ENCODE data around the gene MOGAT1. TPM values are rescaled to one million over a fixed set of nuclear protein-coding genes. Genes with fewer than 3 reads are reported as not detected.

Gene MOGAT1
- total and polyA plus RNA-seq, 8 donors: 0.17 to 0.38 (median 0.29) TPM; not detected in 4

DNA sequence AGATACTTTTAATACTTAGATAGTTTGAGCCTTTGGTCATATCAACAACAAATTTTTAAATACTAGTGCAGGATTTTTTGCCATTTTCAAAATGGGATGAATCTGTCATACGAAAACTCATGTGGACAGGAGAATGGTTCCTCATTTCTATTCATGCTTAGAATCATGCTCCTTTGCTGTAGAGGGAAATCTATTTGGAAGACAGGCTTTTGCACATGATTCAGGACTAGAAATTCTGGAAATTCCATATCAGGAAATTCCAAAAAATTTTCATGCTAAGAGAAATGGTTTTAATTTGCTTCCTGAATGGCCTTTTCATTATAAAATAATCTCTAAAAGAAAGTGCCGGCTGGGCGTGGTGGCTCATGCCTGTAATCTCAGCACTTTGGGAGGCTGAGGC is 39.3 kb downstream of the MOGAT1 start:
- no peak overlapping the region for H3K4me3 ChIP-seq
- 94 to 96% methylated on average over 3 of the region's 3 CpGs for WGBS, 2 donors
- H3K27me3 ChIP-seq: no peaks in the 10 kb centered on the region
- no peak overlapping the region for H3K27ac ChIP-seq
- ATAC-seq (no peak), DNase-seq (no peak), FAIRE-seq (no peak)
- intact Hi-C loops (cut with DNase I): no loop called here
- H3K4me1 ChIP-seq: peaks cover 5 to 8% (median 5%) of the 10 kb centered on the region in 3 donors
- no peaks in the 10 kb centered on the region for H3K36me3 ChIP-seq
- no peaks in the 10 kb centered on the region for H3K9me3 ChIP-seq
- TF ChIP-seq, protein P1, sequence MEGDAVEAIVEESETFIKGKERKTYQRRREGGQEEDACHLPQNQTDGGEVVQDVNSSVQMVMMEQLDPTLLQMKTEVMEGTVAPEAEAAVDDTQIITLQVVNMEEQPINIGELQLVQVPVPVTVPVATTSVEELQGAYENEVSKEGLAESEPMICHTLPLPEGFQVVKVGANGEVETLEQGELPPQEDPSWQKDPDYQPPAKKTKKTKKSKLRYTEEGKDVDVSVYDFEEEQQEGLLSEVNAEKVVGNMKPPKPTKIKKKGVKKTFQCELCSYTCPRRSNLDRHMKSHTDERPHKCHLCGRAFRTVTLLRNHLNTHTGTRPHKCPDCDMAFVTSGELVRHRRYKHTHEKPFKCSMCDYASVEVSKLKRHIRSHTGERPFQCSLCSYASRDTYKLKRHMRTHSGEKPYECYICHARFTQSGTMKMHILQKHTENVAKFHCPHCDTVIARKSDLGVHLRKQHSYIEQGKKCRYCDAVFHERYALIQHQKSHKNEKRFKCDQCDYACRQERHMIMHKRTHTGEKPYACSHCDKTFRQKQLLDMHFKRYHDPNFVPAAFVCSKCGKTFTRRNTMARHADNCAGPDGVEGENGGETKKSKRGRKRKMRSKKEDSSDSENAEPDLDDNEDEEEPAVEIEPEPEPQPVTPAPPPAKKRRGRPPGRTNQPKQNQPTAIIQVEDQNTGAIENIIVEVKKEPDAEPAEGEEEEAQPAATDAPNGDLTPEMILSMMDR (IDR thresholded peaks at IDR 0.05): no peak

DNA sequence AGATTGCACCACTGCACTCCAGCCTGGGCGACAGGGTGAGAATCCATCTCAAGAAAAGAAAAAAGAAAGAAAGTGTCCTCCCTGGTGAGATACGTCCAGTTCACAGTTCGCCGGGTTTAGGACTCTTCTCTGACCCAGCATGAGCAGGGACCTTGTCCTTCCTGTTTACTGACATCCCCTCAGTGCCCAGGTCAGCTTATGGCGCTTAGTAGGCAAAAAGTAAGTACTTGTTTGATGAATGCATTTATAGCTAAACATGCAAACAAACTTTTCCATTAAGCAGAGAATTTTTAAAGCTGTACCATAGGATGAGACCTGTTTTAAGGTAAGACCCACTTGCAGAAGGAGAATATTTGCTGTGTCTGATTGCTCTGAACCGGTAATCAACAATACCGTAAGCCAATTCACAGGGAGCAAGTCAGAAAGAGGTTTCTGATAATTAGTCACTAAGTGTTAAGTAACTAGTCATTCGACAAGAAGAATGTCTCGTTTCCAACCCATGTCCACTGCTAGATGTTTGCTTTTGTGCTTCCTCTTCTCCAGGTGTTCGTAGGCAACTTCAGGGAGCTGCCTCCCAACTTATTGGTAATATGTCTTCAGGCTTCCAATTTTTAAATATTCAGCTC is 40.0 kb downstream of the MOGAT1 start:
- no peaks in the 10 kb centered on the region for H3K27me3 ChIP-seq
- intact Hi-C loops (cut with DNase I): no loop called here
- WGBS, 2 donors: 80 to 85% methylated on average over 10 of the region's 10 CpGs
- ATAC-seq (no peak), DNase-seq (no peak), FAIRE-seq (no peak)
- H3K4me1 ChIP-seq: peaks cover 5 to 8% (median 5%) of the 10 kb centered on the region in 3 donors
- TF ChIP-seq, protein P1 (IDR thresholded peaks at IDR 0.05): no peak
- H3K4me3 ChIP-seq: no peak overlapping the region
- no peaks in the 10 kb centered on the region for H3K9me3 ChIP-seq
- H3K27ac ChIP-seq: no peak overlapping the region
- H3K36me3 ChIP-seq: no peaks in the 10 kb centered on the region

DNA sequence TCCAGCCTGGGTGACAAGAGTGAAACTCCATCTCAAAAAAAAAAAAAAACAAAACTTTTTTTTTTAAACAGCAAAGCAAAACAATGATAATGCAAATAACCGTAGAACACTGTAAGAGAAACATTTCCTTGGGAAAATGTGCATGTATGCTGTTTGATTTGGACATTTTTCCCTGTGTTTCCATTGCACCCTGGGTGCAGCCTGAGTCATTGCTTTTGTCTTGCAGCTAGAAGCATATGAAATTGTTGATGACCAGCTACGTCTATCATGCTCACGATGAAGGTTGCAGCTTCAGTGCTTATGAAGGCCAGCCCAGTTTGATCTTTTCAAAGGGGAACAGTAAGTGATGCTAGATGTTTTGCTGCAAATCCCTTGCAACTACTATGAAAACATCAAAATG is 41.5 kb downstream of the MOGAT1 start:
- Histone ChIP-seq H3K4me1 (peaks cover 5 to 8% (median 5%) of the 10 kb centered on the region in 3 donors), H3K4me3 (no peak overlapping the region), H3K36me3 (no peaks in the 10 kb centered on the region), H3K27ac (no peak overlapping the region), H3K9me3 (no peaks in the 10 kb centered on the region), H3K27me3 (no peaks in the 10 kb centered on the region)
- TF ChIP-seq, protein P1 (IDR thresholded peaks at IDR 0.05): no peak
- no peak for DNase-seq
- FAIRE-seq: no peak
- WGBS, 2 donors: 69% methylated on average over 3 of the region's 3 CpGs
- ATAC-seq: no peak
- intact Hi-C loops (cut with DNase I): no loop called here

DNA sequence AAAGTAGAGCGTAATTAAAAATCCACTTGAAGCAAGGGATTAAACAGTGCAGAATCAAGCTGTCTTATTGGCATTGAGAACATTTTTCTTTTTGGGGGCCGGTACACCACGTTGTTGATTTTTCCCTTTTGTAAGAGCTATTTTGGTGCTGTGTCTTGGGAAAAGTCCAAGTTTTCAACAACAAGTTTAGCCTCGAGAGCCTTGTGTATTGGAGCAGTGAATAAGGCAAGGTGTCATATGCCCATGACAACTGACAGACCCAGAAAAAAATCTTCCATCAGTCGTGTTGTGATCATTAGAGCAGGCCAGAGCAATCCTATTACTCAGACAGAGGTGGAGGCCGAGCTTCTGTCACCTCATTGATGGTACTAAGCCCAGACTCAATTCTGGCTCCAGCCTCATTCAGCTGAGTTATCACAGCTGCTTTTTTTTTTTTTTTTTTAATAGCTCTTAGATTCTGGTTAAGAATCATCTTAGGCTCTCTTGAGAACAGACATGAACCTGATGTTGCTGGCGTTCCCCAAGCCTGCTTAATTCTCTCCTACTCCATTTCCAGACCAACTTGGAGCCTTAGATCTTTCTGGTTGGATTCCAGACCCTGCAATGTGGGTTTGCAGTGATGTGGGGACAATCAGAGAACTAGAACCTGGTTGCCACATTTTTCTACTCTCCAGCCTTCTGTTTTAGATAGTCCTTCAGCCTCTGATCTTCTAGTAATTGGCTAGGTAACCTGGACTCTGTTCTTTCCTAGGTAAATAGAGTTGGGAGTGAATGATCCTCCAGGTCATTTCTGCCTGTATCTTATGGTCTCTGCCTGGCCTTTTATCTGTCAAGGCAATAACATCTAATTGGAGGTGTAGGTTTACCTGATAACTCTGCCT is 43.1 kb downstream of the MOGAT1 start:
- peaks cover 0 to 6% (median 5%) of the 10 kb centered on the region in 3 donors for H3K4me1 ChIP-seq
- ATAC-seq (peak; percentile 55 to 81 (median 71)), DNase-seq (no peak), FAIRE-seq (no peak)
- no peak overlapping the region for H3K4me3 ChIP-seq
- no peaks in the 10 kb centered on the region for H3K36me3 ChIP-seq
- no peaks in the 10 kb centered on the region for H3K9me3 ChIP-seq
- no peak overlapping the region for H3K27ac ChIP-seq
- intact Hi-C loops (cut with DNase I): no loop called here
- H3K27me3 ChIP-seq: no peaks in the 10 kb centered on the region
- TF ChIP-seq, protein P1 (IDR thresholded peaks at IDR 0.05): no peak
- WGBS, 2 donors: 28 to 36% methylated on average over 7 of the region's 7 CpGs

Data from pancreas (tissue), 10 donors.